A673 (cell line): Measurements from ENCODE around the gene ARHGAP26. TPM values are rescaled to one million over a fixed set of nuclear protein-coding genes. Genes with fewer than 3 reads are reported as not detected.
A peak's percentile ranks its signal among the peaks of the same experiment; 100 is the strongest.

Experiments
- BruUV-seq: library from RNA; stranded (reverse); fragments of 400-500 nt; replicated peaks from 2 replicates; lab custom pipeline; 2021; lab: Mats Ljungman, UMichigan
- CTCF ChIA-PET: fragments of 300-600 bp; sonication (Branson Sonifier 250); formaldehyde crosslinking; loops from one replicate; lab custom pipeline; 2022; ENCODE audit warnings: antibody characterized with exemption; lab: Charles Lee
- POLR2A ChIA-PET: fragments of 300-600 bp; sonication (Branson Sonifier 250); formaldehyde crosslinking; loops from one replicate; lab custom pipeline; 2022; ENCODE audit warnings: antibody characterized with exemption; ENCODE audit not compliant: low non-redundant PET; lab: Charles Lee
- DNase-seq: peaks from one replicate; pipeline ENCODE4 v3.0.0-alpha.2; 2015; ENCODE audit warnings: low spot score
- H3K27ac ChIP-seq: fragments of 200-600 bp; sonication (generic); 2 replicates; pipeline ENCODE4 v1.5.1; 2016; ENCODE audit warnings: mixed run types, low read depth, mild to moderate bottlenecking, mixed read lengths, antibody characterized with exemption, low read length; ENCODE audit not compliant: poor library complexity, severe bottlenecking
- H3K27me3 ChIP-seq: fragments of 200-600 bp; sonication (generic); replicated peaks from 2 replicates; pipeline ENCODE4 v1.6.1; 2017; ENCODE audit warnings: mixed run types, low read depth, mild to moderate bottlenecking, mixed read lengths, antibody characterized with exemption, low read length; ENCODE audit not compliant: insufficient read depth, poor library complexity
- H3K36me3 ChIP-seq: fragments of 200-600 bp; sonication (generic); 2 replicates; pipeline ENCODE4 v1.6.1; 2016; ENCODE audit warnings: mixed run types, mild to moderate bottlenecking, mixed read lengths, antibody characterized with exemption, low read length; ENCODE audit not compliant: insufficient read depth, poor library complexity, severe bottlenecking
- H3K4me1 ChIP-seq: fragments of 200-600 bp; sonication (generic); 2 replicates; pipeline ENCODE4 v1.6.1; 2017; ENCODE audit warnings: mixed run types, mild to moderate bottlenecking, mixed read lengths, antibody characterized with exemption, low read length; ENCODE audit not compliant: insufficient read depth, poor library complexity, severe bottlenecking
- H3K4me3 ChIP-seq: fragments of 200-600 bp; sonication (generic); 2 replicates; pipeline ENCODE4 v1.5.1; 2016; ENCODE audit warnings: low read depth, mixed run types, mild to moderate bottlenecking, mixed read lengths, low read length; ENCODE audit not compliant: poor library complexity, severe bottlenecking
- H3K9me3 ChIP-seq: fragments of 200-600 bp; sonication (generic); 2 replicates; pipeline ENCODE4 v1.6.1; 2016; ENCODE audit warnings: mixed run types, low read depth, mild to moderate bottlenecking, mixed read lengths, antibody characterized with exemption, low read length; ENCODE audit not compliant: poor library complexity, severe bottlenecking
- EZH2 ChIP-seq: fragments of 200-600 bp; sonication (generic); IDR thresholded peaks from 2 replicates; pipeline ENCODE4 v1.6.1; 2017; ENCODE audit warnings: borderline replicate concordance, low read depth, mild to moderate bottlenecking, mixed read lengths, antibody characterized with exemption, low read length; ENCODE audit not compliant: poor library complexity, severe bottlenecking
- intact Hi-C: fragments of 100-400 bp; cut with micrococcal nuclease; formaldehyde crosslinking; loops from one replicate; pipeline ENCODE4 v1.10.0; 2022; ENCODE audit not compliant: unreplicated experiment
- total RNA-seq: library from RNA; stranded (reverse); gene quantifications from 2 replicates; pipeline ENCODE4 v1.2.3, GENCODE V29; 2021
- TF ChIP-seq, protein P1 (sequence below): fragments of 300-800, 200-600 bp; sonication (generic); conservative IDR thresholded peaks from 2 replicates; pipeline ENCODE4 v1.5.1; 2017; ENCODE audit warnings: low read depth, mild to moderate bottlenecking, antibody characterized with exemption, low read length, moderate library complexity, mixed read lengths

The ARHGAP26 gene
- total RNA-seq, 1 experiment from 2014 or later: 25.5 TPM

- no peak overlapping the region for H3K4me3 ChIP-seq
- TF ChIP-seq, protein P1, sequence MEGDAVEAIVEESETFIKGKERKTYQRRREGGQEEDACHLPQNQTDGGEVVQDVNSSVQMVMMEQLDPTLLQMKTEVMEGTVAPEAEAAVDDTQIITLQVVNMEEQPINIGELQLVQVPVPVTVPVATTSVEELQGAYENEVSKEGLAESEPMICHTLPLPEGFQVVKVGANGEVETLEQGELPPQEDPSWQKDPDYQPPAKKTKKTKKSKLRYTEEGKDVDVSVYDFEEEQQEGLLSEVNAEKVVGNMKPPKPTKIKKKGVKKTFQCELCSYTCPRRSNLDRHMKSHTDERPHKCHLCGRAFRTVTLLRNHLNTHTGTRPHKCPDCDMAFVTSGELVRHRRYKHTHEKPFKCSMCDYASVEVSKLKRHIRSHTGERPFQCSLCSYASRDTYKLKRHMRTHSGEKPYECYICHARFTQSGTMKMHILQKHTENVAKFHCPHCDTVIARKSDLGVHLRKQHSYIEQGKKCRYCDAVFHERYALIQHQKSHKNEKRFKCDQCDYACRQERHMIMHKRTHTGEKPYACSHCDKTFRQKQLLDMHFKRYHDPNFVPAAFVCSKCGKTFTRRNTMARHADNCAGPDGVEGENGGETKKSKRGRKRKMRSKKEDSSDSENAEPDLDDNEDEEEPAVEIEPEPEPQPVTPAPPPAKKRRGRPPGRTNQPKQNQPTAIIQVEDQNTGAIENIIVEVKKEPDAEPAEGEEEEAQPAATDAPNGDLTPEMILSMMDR: no peak
- TF ChIP-seq EZH2: no peak
- no peaks in the 10 kb centered on the region for H3K9me3 ChIP-seq
- H3K4me1 ChIP-seq: peaks cover 35% of the 10 kb centered on the region
- intact Hi-C loops: loop anchor here (10.0 kb wide), 2 partner anchors 293 to 613 kb away; no protein-coding TSS in a partner anchor
- DNase-seq: no peak
- BruUV-seq: no TSS peak
- CTCF ChIA-PET: interaction anchor here (0.6 kb wide), 1 partner anchor 192 kb away, joined by 4 read pairs; no protein-coding TSS in a partner anchor
- no peaks in the 10 kb centered on the region for H3K27me3 ChIP-seq
- POLR2A ChIA-PET: no interaction called here
- H3K36me3 ChIP-seq: no peaks in the 10 kb centered on the region
- no peak overlapping the region for H3K27ac ChIP-seq
Measured at GRCh38 chr5:143212261-143212660, 442.1 kb downstream of the ARHGAP26 start.

- peak overlapping the region; percentile 81 for H3K27ac ChIP-seq
- H3K4me3 ChIP-seq: no peak overlapping the region
- no TSS peak for BruUV-seq
- H3K27me3 ChIP-seq: no peaks in the 10 kb centered on the region
- H3K36me3 ChIP-seq: no peaks in the 10 kb centered on the region
- CTCF ChIA-PET: no interaction called here
- intact Hi-C loops: loop anchor here (10.0 kb wide), 2 partner anchors 291 to 611 kb away; no protein-coding TSS in a partner anchor
- POLR2A ChIA-PET: interaction anchor here (0.5 to 0.7 kb wide), 2 partner anchors 11 to 1121 kb away, joined by 5 to 8 read pairs; no protein-coding TSS in a partner anchor
- TF ChIP-seq, protein P1: no peak
- no peak for TF ChIP-seq EZH2
- H3K9me3 ChIP-seq: no peaks in the 10 kb centered on the region
- DNase-seq: peak; percentile 13
- peaks cover 46% of the 10 kb centered on the region for H3K4me1 ChIP-seq
Measured at GRCh38 chr5:143213231-143213850, 443.2 kb downstream of the ARHGAP26 start.

DNA sequence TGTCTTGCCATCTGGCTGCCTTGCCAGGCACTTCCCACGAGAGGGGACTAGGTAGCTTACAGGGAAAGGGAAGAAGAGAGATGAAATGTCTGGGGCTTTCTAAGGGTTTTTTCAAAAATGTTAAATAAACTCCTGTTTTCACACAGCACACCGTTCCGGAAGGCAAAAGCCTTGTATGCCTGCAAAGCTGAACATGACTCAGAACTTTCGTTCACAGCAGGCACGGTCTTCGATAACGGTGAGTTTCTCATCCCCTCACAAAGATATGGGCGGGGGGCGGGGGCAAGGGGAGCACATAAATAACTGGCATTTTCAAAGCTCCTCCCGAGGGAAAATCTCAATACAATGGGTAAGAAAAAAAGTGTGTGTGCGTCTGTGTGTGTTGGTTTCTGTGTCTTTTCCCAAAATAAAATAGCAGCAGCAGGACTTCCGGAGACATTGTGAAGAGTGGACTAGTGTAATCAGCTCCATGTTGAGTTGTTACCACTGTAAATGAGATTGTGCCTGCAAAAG is 443.7 kb downstream of the ARHGAP26 start:
- CTCF ChIA-PET: no interaction called here
- Histone ChIP-seq H3K36me3 (no peaks in the 10 kb centered on the region), H3K27me3 (no peaks in the 10 kb centered on the region), H3K4me3 (no peak overlapping the region), H3K9me3 (no peaks in the 10 kb centered on the region), H3K27ac (peak overlapping the region; percentile 81), H3K4me1 (peaks cover 46% of the 10 kb centered on the region)
- TF ChIP-seq, protein P1: peak; percentile 18; the same call in 1 of the 2 replicates
- TF ChIP-seq EZH2: no peak
- BruUV-seq: no TSS peak
- intact Hi-C loops: loop anchor here (10.0 kb wide), 2 partner anchors 291 to 611 kb away; no protein-coding TSS in a partner anchor
- peak; percentile 88 for DNase-seq
- POLR2A ChIA-PET: interaction anchor here (0.5 to 0.7 kb wide), 3 partner anchors 10 to 1121 kb away, joined by 3 to 8 read pairs (median 5); no protein-coding TSS in a partner anchor
